Measurements from ENCODE around the gene KLHL4. TPM values are rescaled to one million over a fixed set of nuclear protein-coding genes. Genes with fewer than 3 reads are reported as not detected.
"Not testable (repeated sequence)": the region's sequence is repeated elsewhere in the genome, so short reads cannot be mapped to it uniquely, and the experiment has no call there.

KLHL4 gene
- total RNA-seq, 2 experiments from 2014 or later: 0.10 TPM; not detected in 1

DNA sequence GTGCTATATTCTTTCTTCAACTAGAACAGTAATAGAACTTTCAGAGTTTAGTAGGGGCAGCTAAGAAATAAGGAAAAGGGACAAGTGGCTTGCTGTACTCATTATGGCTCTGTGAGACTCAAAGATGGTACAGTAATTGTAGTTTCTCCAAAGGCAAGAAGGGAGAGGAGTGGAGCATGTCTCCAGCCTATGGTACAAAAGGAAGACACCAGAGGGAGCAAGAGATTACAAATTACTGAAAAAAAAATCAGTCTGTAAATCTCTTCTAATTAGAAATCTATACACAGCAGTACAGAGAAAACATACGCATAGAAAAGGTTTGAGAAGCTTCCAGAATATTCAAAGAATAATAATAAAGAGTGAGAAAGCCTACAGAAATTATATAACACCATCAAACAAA, 61.4 kb downstream of the KLHL4 start:
- Mint-ChIP-seq H3K27ac (no peak overlapping the region), H3K36me3 (no peaks in the 10 kb centered on the region), H3K4me3 (no peak overlapping the region), H3K4me1 (ENCODE audit: low read depth) (no peaks in the 10 kb centered on the region), H3K9me3 (peaks cover 3% of the 10 kb centered on the region), H3K27me3 (no peaks in the 10 kb centered on the region)
- POLR2A ChIA-PET: no interaction called here
- CTCF ChIA-PET: no interaction called here
- no peak for DNase-seq
- intact Hi-C loops (cut with micrococcal nuclease): no loop called here

DNA sequence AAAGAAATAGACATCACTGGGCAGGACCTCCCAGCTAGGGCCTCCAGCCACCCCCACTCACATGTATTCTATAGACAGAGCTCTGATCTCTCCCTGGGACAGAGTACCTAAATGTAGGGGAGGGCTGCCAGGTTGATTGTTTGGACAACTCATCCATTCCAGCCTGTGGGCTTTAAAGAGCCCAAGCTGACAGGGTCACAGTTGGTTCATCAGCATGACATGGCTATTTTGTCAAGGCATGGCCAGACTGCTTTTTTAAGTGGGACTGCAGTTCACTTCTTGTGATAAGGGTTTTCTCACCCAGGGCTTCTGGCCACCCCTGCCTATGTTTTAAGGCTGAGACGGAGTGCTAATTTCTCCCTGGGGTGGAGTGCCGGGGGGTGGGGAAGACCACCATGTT, 63.3 kb downstream of the KLHL4 start:
- no peaks in the 10 kb centered on the region for H3K27me3 Mint-ChIP-seq
- DNase-seq: no peak
- H3K4me1 Mint-ChIP-seq (ENCODE audit: low read depth): no peaks in the 10 kb centered on the region
- intact Hi-C loops (cut with micrococcal nuclease): no loop called here
- peaks cover 3% of the 10 kb centered on the region for H3K9me3 Mint-ChIP-seq
- H3K4me3 Mint-ChIP-seq: no peak overlapping the region
- no peaks in the 10 kb centered on the region for H3K36me3 Mint-ChIP-seq
- no peak overlapping the region for H3K27ac Mint-ChIP-seq
- ChIA-PET POLR2A (no interaction called here), CTCF (no interaction called here)

DNA sequence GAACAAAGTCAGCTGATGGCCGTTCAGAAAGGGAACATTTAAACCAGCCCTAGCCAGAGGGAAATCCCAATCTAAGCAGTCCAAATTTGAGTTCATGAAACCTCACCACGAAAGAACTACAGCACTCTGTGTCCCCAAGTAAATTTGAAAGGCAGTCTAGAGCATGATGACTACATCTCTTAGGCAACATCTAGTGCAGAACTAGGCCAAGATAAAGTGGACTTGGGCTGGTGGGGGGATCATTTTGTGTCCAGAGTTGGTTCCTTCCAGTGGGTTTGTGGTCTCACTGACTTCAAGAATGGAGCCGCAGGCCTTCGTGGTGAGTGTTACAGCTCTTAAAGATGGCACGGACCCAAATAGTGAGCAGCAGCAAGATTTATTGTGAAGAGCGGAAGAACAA, 64.9 kb downstream of the KLHL4 start:
- peaks cover 3% of the 10 kb centered on the region for H3K9me3 Mint-ChIP-seq
- POLR2A ChIA-PET: no interaction called here
- H3K27ac Mint-ChIP-seq: no peak overlapping the region
- no peaks in the 10 kb centered on the region for H3K4me1 Mint-ChIP-seq (ENCODE audit: low read depth)
- DNase-seq: no peak
- no peaks in the 10 kb centered on the region for H3K27me3 Mint-ChIP-seq
- intact Hi-C loops (cut with micrococcal nuclease): no loop called here
- CTCF ChIA-PET: no interaction called here
- no peaks in the 10 kb centered on the region for H3K36me3 Mint-ChIP-seq
- no peak overlapping the region for H3K4me3 Mint-ChIP-seq

DNA sequence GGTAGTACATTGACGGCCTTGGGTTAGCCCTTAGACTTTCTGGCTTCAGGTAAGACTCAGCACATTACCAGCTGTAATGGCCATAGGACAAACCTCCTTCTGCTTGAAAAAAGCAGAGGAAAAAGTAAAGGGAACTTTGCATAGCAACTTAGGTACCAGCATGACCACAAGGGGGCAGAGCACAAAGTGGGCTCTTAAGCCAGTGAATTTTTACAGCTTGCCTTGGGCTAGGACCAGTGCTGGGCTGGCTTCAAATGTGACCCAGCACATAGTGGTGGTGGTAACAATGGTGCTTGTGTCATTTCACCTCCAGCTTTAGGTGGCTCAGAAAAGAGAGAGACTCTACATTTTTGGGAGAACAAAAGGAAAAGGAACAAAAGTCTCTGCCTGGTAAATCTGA, 66.1 kb downstream of the KLHL4 start:
- ChIA-PET POLR2A (no interaction called here), CTCF (no interaction called here)
- H3K27me3 Mint-ChIP-seq: no peaks in the 10 kb centered on the region
- no peak for DNase-seq
- intact Hi-C loops (cut with micrococcal nuclease): no loop called here
- no peaks in the 10 kb centered on the region for H3K36me3 Mint-ChIP-seq
- H3K4me1 Mint-ChIP-seq (ENCODE audit: low read depth): no peaks in the 10 kb centered on the region
- H3K9me3 Mint-ChIP-seq: peaks cover 3% of the 10 kb centered on the region
- H3K4me3 Mint-ChIP-seq: no peak overlapping the region
- H3K27ac Mint-ChIP-seq: no peak overlapping the region

DNA sequence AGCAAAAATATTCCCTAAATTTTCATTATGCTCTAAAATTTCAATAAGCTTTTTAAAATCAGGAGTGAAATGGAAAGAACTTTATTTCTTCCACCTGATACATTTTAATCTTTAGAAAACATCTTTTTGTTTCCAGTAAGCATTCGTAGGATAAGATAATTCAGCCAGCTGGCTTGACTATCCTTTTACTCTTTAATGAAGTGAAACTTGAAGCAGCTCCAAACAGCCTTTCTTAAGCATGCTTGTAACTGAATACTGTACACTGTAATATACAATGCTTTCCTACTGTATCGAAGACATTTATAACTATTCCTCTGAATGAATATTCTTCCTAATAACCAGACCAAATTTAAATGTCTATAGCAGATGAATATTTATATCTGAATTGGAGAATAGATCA, 98.8 kb downstream of the KLHL4 start:
- Mint-ChIP-seq H3K4me1 (ENCODE audit: low read depth) (no peaks in the 10 kb centered on the region), H3K4me3 (no peak overlapping the region), H3K36me3 (no peaks in the 10 kb centered on the region), H3K9me3 (no peaks in the 10 kb centered on the region), H3K27me3 (no peaks in the 10 kb centered on the region), H3K27ac (no peak overlapping the region)
- CTCF ChIA-PET: no interaction called here
- POLR2A ChIA-PET: no interaction called here
- DNase-seq: no peak
- intact Hi-C loops (cut with micrococcal nuclease): no loop called here

DNA sequence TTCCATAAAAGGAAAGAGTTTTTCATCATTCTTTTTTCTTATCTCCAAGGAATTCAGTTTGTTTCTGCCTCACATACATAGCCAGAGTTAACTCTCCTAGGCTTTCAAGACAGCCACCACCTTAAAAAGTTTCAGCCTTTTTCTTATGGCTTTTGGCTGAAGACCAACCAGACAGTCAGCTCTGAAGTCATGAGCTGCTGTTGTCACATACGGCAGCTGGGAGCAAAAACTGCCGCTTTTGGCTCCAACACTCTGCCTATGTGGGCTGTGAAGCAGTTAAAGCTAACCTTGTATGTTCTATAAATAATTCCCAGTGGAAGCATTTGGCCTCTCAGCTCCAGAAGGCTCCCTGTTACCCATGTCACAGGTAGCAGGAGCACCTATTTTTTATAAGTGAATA, 104.1 kb downstream of the KLHL4 start:
- no peak overlapping the region for H3K4me3 Mint-ChIP-seq
- intact Hi-C loops (cut with micrococcal nuclease): no loop called here
- no peak for DNase-seq
- H3K36me3 Mint-ChIP-seq: no peaks in the 10 kb centered on the region
- POLR2A ChIA-PET: no interaction called here
- H3K27ac Mint-ChIP-seq: no peak overlapping the region
- CTCF ChIA-PET: no interaction called here
- no peaks in the 10 kb centered on the region for H3K4me1 Mint-ChIP-seq (ENCODE audit: low read depth)
- no peaks in the 10 kb centered on the region for H3K27me3 Mint-ChIP-seq
- no peaks in the 10 kb centered on the region for H3K9me3 Mint-ChIP-seq

DNA sequence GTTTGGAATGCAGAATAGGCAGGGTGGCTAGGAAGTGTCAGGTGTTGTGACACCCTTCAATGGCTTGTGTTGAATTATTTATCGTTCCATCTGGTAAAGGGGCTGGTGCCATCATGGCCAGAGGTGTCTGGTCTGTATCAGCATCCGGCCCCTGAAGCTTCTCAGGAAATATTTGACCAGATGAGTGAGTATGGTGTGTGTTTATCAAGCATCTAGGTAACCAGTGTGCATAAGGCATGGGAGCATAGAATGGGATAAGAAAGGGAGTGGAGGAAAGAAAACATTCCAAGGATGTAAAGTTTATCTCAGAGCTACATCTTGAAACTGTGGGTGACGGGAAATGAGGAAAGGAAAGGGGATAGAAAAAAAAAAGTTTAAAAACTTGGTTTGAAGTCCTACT, 109.4 kb downstream of the KLHL4 start:
- intact Hi-C loops (cut with micrococcal nuclease): no loop called here
- CTCF ChIA-PET: no interaction called here
- H3K9me3 Mint-ChIP-seq: no peaks in the 10 kb centered on the region
- POLR2A ChIA-PET: no interaction called here
- no peak for DNase-seq
- no peak overlapping the region for H3K27ac Mint-ChIP-seq
- H3K4me1 Mint-ChIP-seq (ENCODE audit: low read depth): no peaks in the 10 kb centered on the region
- H3K4me3 Mint-ChIP-seq: no peak overlapping the region
- H3K27me3 Mint-ChIP-seq: no peaks in the 10 kb centered on the region
- no peaks in the 10 kb centered on the region for H3K36me3 Mint-ChIP-seq

DNA sequence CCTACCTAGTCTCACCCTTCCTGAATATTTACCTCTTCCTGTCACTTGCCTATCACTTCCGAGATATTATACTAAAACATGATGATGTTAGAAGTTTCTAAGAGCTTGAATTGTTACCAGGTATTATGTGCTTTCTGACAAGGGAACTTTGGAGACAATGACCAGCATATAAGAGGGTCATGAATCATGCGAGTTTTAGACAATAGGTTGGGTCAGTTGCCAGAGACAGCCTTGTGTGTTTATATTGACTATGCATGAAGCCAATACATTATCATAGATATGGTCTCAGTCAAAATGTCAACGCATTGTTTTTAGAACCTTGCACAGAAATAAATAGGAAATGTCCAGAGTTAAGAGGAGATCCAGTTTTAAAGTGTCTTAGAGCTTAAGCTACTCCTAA, 116.8 kb downstream of the KLHL4 start:
- no peak for DNase-seq
- Mint-ChIP-seq H3K36me3 (no peaks in the 10 kb centered on the region), H3K4me3 (no peak overlapping the region), H3K27me3 (no peaks in the 10 kb centered on the region), H3K4me1 (ENCODE audit: low read depth) (no peaks in the 10 kb centered on the region), H3K9me3 (no peaks in the 10 kb centered on the region), H3K27ac (no peak overlapping the region)
- intact Hi-C loops (cut with micrococcal nuclease): no loop called here
- ChIA-PET CTCF (no interaction called here), POLR2A (no interaction called here)

DNA sequence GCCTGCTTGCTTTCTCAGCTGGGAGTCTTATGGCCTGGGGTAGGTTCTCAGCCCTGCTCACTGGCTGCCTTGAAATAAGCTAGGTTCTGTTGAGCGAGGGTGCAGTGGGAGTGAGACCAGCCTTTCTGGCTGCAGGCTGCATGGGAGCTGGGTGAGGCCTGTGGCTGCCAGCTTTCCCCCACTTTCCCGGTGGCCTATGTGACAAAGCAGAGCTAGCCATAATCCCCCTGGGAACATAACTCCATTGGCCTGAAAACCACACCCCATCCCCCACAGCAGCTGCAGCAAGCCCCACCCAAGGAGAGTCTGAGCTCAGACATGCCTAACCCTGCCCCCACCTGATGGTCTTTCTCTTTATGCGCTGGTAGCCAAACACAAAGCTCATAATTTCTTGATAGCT, 118.9 kb downstream of the KLHL4 start:
- Mint-ChIP-seq H3K4me1 (ENCODE audit: low read depth) (no peaks in the 10 kb centered on the region), H3K27ac (no peak overlapping the region), H3K27me3 (no peaks in the 10 kb centered on the region), H3K9me3 (no peaks in the 10 kb centered on the region), H3K36me3 (no peaks in the 10 kb centered on the region), H3K4me3 (no peak overlapping the region)
- CTCF ChIA-PET: no interaction called here
- POLR2A ChIA-PET: no interaction called here
- intact Hi-C loops (cut with micrococcal nuclease): no loop called here
- DNase-seq: no peak

DNA sequence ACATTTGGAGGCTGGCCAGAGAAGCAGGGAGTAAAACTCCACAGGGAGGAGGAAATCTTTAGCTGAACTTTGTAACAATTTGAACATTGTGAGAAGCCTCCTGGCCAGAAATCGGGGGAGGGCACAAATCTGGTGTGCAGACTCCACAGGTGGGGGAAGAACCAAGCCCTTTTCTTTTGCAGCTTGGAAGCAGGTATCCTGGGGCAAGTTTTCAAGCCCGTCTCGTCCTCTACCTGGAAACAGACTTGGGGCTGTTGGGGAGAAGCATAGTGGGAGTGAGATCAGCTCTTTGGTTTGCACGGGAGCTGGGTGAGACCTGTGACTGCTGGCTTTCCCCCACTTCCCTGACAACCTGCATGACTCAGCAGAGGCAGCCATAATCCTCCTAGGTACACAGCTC, 123.8 kb downstream of the KLHL4 start:
- H3K27me3 Mint-ChIP-seq; H3K27ac Mint-ChIP-seq; H3K4me3 Mint-ChIP-seq; DNase-seq; H3K36me3 Mint-ChIP-seq; CTCF ChIA-PET; POLR2A ChIA-PET; H3K4me1 Mint-ChIP-seq (ENCODE audit: low read depth); intact Hi-C loops (cut with micrococcal nuclease); H3K9me3 Mint-ChIP-seq: not testable (repeated sequence)

DNA sequence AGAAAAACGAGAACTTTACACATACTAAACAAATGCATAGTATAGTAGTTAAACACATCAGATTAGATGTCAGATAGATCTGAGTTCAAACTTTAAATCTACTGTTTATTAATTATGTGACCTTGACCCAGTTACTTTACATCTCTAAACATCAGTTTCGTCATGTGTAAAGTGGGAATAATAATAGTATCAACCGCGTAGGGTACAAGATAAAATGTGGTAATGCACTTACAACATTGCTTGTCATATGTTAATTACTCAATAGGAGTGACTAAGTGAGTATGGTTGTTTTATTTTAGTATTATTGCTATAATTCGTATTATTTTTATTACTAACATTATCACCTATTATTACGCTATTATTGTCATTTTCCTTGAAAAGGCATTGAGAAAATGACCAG, 144.2 kb downstream of the KLHL4 start:
- H3K27me3 Mint-ChIP-seq: no peaks in the 10 kb centered on the region
- CTCF ChIA-PET: no interaction called here
- H3K4me3 Mint-ChIP-seq: no peak overlapping the region
- POLR2A ChIA-PET: no interaction called here
- no peaks in the 10 kb centered on the region for H3K9me3 Mint-ChIP-seq
- no peak for DNase-seq
- no peaks in the 10 kb centered on the region for H3K36me3 Mint-ChIP-seq
- H3K27ac Mint-ChIP-seq: no peak overlapping the region
- H3K4me1 Mint-ChIP-seq (ENCODE audit: low read depth): no peaks in the 10 kb centered on the region
- intact Hi-C loops (cut with micrococcal nuclease): no loop called here

DNA sequence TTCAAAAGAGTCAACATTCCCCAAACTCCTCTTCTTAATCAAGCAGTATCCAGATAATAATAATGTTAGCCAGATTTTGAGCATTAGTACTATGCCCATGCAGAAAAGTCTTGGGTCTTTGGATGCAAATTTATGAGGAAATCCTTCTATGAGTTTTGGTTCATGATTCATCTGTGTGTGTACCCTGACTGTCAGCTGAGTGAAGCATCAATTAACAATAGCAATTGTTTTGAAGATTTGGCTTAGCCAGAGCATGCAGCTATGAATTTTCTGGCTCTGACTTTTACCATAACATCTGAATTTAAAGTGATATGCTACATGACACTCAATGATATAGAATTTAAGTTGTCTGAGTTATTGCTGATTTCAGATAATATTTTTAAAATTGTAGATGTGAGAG, 145.8 kb downstream of the KLHL4 start:
- no peaks in the 10 kb centered on the region for H3K36me3 Mint-ChIP-seq
- ChIA-PET POLR2A (no interaction called here), CTCF (no interaction called here)
- intact Hi-C loops (cut with micrococcal nuclease): no loop called here
- H3K27ac Mint-ChIP-seq: no peak overlapping the region
- no peak overlapping the region for H3K4me3 Mint-ChIP-seq
- no peak for DNase-seq
- no peaks in the 10 kb centered on the region for H3K4me1 Mint-ChIP-seq (ENCODE audit: low read depth)
- H3K9me3 Mint-ChIP-seq: no peaks in the 10 kb centered on the region
- H3K27me3 Mint-ChIP-seq: no peaks in the 10 kb centered on the region

DNA sequence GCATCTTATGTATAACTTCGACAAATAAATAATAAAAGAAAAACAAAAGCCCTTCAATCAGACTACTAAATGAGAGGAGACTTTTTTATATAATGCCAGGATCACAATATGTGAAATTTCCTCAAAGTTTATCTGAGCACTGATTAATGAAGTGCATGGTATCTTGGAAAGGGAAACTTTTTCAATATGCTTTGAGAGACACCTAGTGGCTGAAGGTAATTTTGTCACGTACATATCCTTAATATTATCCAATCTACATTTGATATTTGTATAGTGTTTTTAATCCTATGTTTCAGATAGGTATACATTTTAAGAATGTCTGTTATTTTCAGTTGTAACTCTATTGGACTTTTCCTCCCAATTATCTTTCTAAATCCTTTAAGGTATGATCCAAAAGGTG, 146.8 kb downstream of the KLHL4 start:
- H3K4me3 Mint-ChIP-seq: no peak overlapping the region
- intact Hi-C loops (cut with micrococcal nuclease): no loop called here
- CTCF ChIA-PET: no interaction called here
- H3K27me3 Mint-ChIP-seq: no peaks in the 10 kb centered on the region
- H3K4me1 Mint-ChIP-seq (ENCODE audit: low read depth): no peaks in the 10 kb centered on the region
- no peak for DNase-seq
- H3K27ac Mint-ChIP-seq: no peak overlapping the region
- POLR2A ChIA-PET: no interaction called here
- no peaks in the 10 kb centered on the region for H3K36me3 Mint-ChIP-seq
- H3K9me3 Mint-ChIP-seq: no peaks in the 10 kb centered on the region

DNA sequence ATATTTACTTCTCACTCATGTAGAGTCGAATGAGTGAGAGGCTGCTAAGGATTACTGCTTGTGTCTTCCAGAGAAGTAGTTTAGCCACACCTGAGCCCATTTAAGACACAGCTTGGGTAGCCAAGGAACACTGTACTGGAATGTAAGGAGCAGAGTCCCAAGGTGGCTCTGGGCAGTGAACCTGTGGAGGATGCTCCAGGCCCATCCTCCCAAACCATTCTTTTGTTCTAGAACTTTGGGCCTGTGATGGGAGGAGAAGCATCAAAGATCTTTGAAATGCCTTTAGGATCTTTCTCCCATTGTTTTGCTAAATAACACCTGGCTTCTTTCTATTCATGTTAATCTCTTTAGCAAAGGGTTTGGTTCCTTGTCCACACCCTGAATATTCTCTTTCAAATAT, 162.2 kb downstream of the KLHL4 start:
- Mint-ChIP-seq H3K4me3 (no peak overlapping the region), H3K9me3 (peaks cover 3% of the 10 kb centered on the region), H3K36me3 (no peaks in the 10 kb centered on the region), H3K4me1 (ENCODE audit: low read depth) (no peaks in the 10 kb centered on the region), H3K27me3 (no peaks in the 10 kb centered on the region), H3K27ac (no peak overlapping the region)
- intact Hi-C loops (cut with micrococcal nuclease): no loop called here
- POLR2A ChIA-PET: no interaction called here
- CTCF ChIA-PET: no interaction called here
- DNase-seq: no peak
